Large intestine (tissue), 12 donors: ENCODE results near the gene SPRN. TPM values are rescaled to one million over a fixed set of nuclear protein-coding genes. Genes with fewer than 3 reads are reported as not detected.
"Not testable (repeated sequence)": the region's sequence is repeated elsewhere in the genome, so short reads cannot be mapped to it uniquely, and the experiment has no call there.

Source experiments
- DNase-seq, 2 donors: peaks; one replicate each; pipeline versions ENCODE4 v3.0.0 to v3.0.0-alpha.2; 2013
- H3K27ac ChIP-seq: one replicate; pipeline ENCODE4 v1.5.1; 2013; ENCODE audit warnings: low read length
- H3K27me3 ChIP-seq: 2 replicates; pipeline ENCODE4 v1.6.1; 2013; ENCODE audit warnings: low read length; ENCODE audit not compliant: control insufficient read depth, insufficient read depth
- H3K36me3 ChIP-seq: 2 replicates; pipeline ENCODE4 v1.6.1; 2013; ENCODE audit warnings: low read length; ENCODE audit not compliant: control insufficient read depth, insufficient read depth
- H3K4me1 ChIP-seq: one replicate; pipeline ENCODE4 v1.6.1; 2013; ENCODE audit warnings: low read length; ENCODE audit not compliant: control insufficient read depth, insufficient read depth
- H3K4me3 ChIP-seq: one replicate; pipeline ENCODE4 v1.5.1; 2013; ENCODE audit warnings: low read length
- H3K9me3 ChIP-seq: one replicate; pipeline ENCODE4 v1.6.1; 2013; ENCODE audit warnings: mild to moderate bottlenecking, low read depth, low read length, moderate library complexity; ENCODE audit not compliant: control insufficient read depth
- WGBS: methylation state at CpG from one replicate; pipeline ENCODE4 v1.1.5; 2013; ENCODE audit warnings: low lambda C conversion rate; ENCODE audit not compliant: insufficient coverage; 5-methylcytosine and 5-hydroxymethylcytosine counted together
- long read RNA-seq, 11 donors: transcript quantifications; one replicate each; lab custom pipeline, GENCODE V29; 2026
- polyA plus RNA-seq: library from polyadenylated mRNA; unstranded; fragments of 120-200 nt; gene quantifications from one replicate; pipeline ENCODE4 v1.2.1, GENCODE V29; 2013

SPRN gene, protein sequence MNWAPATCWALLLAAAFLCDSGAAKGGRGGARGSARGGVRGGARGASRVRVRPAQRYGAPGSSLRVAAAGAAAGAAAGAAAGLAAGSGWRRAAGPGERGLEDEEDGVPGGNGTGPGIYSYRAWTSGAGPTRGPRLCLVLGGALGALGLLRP
- polyA plus RNA-seq, result 4.9 TPM
- long read RNA-seq, donor 1, result 0 reads
- long read RNA-seq, donor 2, result 0 reads
- long read RNA-seq, donor 3, result 0 reads
- long read RNA-seq, donor 4, result 0 reads
- long read RNA-seq, donor 5, result 0 reads
- long read RNA-seq, donor 6, result 0 reads
- long read RNA-seq, donor 7, result 0 reads
- long read RNA-seq, donor 8, result 0 reads
- long read RNA-seq, donor 9, result 0 reads
- long read RNA-seq, donor 10, result 0 reads
- long read RNA-seq, donor 11, result 0 reads

DNA sequence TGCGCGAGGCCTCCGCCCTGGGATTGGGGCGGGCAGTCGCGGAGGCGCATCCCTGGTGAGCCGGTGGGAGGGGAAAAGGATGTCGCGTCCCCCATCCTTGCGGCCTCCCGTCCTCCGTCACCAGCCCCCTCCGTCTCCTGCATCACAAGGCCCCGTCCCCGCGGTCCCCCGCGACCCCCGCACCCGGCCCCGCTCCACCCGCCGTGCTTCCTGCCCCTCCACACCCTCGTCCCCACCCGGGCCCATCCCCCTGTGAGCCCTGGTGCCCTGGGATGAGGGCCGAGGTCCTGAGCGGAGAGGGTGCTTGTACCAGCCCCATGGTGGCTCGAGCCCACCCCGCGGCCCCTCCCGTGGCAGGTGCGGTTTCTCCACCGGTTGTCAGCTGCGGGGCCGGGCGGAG lies at the start of gene SPRN:
Gene SPRN (minus strand): TSS at position 25 of the 400 bp plus-strand sequence. CDS start 944 bp downstream, outside the sequence.
- H3K27ac ChIP-seq, H3K4me3 ChIP-seq, H3K27me3 ChIP-seq, H3K36me3 ChIP-seq, H3K4me1 ChIP-seq, DNase-seq, H3K9me3 ChIP-seq: not testable (repeated sequence)
- no CpG with 5 or more reads among the region's 37 CpGs for WGBS

DNA sequence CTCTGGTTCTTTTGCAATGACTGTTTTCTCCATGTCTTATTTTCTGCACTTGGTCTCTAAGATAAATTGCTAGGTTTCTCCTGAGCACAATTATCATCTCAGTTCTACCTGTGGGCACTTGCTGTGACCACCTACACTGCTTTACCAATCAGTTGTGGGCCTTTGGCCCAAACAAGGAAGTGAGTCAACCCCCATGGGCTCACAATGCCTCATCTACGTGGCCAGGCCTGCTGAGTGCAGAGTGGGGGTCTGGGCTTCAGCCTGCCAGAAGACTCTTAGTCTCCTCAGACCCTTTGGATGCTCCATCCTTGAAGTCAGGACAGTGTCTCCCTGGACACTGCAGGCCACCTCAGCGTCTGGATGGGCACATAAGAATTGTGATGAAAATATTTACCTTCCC lies 49.6 kb upstream of the SPRN start:
- Histone ChIP-seq H3K36me3 (no peaks in the 10 kb centered on the region), H3K27me3 (no peaks in the 10 kb centered on the region), H3K4me1 (no peaks in the 10 kb centered on the region), H3K27ac (no peak overlapping the region), H3K9me3 (peaks cover 2% of the 10 kb centered on the region), H3K4me3 (no peak overlapping the region)
- no peak for DNase-seq
- no CpG with 5 or more reads among the region's 2 CpGs for WGBS

DNA sequence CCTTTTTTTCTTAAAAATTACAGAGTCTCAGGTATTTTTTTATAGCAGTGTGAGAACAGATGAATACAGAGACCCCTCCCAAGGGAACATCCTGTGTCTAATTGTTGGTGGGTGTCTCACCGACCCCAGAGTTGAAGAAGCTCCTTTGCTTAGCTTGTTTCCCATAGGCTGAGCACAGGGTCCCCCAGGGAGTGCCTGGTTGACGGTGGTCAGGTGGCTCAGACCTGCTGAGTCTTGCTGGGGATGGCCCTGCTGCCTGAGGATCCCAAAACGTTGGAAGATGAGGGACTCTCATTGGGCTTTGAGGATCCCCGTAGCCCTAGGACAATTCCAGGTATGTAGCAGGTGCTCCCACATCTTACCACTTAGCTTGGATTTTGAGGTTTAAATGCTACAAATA lies 48.8 kb upstream of the SPRN start:
- H3K27ac ChIP-seq, result no peak overlapping the region
- no CpG with 5 or more reads among the region's 4 CpGs for WGBS
- DNase-seq, result no peak
- no peaks in the 10 kb centered on the region for H3K27me3 ChIP-seq
- H3K4me3 ChIP-seq, result no peak overlapping the region
- no peaks in the 10 kb centered on the region for H3K4me1 ChIP-seq
- H3K36me3 ChIP-seq, result no peaks in the 10 kb centered on the region
- peaks cover 2% of the 10 kb centered on the region for H3K9me3 ChIP-seq

DNA sequence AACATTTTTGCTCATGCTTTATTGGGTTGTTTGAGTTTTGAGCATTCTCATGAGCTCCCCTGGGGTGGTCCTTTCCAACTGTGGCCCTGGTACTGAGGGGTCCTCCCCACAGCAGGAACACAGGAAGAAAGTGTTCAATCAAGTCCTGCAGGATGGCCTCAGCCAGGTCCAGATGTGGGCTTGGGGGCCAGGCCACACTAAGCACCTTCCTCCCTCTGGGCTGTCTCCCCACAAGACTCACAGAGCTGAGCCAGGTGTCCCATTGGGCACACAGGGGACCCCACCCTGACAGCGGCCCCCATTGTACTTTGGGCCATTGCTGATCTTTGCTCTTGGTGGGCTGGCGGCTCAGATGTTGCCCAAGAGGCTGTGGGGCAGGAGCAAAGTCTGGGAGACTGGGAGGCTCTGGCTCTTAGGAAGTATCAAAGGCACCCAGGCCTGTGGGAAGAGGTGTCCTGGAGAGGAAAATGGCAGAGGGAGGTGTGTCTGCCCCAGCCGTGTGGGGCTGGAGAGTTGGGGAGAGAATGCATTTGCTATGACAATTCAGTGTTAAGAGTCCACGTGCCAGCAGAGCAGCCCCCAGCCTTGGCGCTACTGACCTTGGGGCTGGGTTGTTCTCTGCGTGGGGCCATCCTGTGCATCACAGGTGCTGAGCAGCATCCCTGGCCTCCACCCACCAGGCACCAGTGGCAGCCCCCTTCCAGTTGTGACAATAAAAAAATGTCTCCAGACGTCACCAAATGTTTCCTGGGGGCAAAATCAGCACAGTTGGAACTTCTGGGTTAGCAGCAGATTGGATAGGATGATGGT lies 47.1 kb upstream of the SPRN start:
- DNase-seq, result no peak
- no CpG with 5 or more reads among the region's 7 CpGs for WGBS
- H3K4me3 ChIP-seq, result no peak overlapping the region
- no peaks in the 10 kb centered on the region for H3K36me3 ChIP-seq
- H3K4me1 ChIP-seq, result no peaks in the 10 kb centered on the region
- no peaks in the 10 kb centered on the region for H3K27me3 ChIP-seq
- no peak overlapping the region for H3K27ac ChIP-seq
- peaks cover 2% of the 10 kb centered on the region for H3K9me3 ChIP-seq

DNA sequence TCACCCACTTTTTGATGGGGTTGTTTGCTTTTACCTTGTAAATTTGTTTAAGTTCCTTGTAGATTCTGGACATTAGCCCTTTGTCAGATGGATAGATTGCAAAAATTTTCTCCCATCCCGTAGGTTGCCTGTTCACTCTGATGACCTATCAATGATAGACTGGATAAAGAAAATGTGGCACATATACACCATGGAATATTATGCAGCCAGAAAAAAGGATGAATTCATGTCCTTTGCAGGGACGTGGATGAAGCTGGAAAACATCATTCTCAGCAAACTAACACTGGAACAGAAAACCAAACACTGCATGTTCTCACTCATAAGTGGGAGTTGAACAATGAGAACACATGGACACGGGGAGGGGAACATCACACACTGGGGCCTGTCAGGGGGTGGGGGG lies 44.8 kb upstream of the SPRN start:
- not testable (repeated sequence) for H3K27me3 ChIP-seq, H3K36me3 ChIP-seq, H3K4me1 ChIP-seq, H3K27ac ChIP-seq, DNase-seq, H3K9me3 ChIP-seq, H3K4me3 ChIP-seq
- no CpG with 5 or more reads among the region's 3 CpGs for WGBS

DNA sequence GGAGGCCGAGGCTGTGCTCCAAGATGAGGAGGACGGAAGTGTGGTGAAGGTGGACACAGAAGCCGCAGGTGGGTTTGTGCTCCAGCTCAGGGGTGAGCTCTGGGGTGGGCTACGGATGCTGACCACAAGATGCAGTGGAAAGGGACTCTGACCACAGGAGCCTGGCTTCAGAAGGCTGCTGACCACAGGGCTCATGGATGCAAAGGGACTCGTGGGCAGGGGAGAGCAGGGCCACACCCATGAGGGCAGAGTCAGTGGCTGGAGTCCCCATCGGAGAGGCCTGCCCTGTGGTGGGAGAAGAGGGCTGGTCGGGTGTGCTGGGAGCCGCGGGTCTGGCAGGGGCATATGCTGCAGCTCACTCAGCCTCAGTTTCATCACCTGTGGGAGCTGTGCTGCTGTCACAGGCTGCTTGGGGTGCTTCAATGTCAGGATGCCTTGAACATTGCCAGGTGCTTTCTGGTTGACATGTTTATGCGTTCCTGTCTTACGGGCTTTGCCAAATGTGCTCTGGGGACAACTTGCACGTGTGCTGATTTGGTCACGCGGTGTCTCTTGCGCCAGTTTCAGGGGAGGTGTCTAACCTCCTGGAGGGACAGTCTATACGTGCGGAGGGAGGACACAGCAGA lies 43.0 kb upstream of the SPRN start:
- peaks cover 2% of the 10 kb centered on the region for H3K9me3 ChIP-seq
- H3K4me1 ChIP-seq, result no peaks in the 10 kb centered on the region
- H3K36me3 ChIP-seq, result no peaks in the 10 kb centered on the region
- no peak for DNase-seq
- no peak overlapping the region for H3K4me3 ChIP-seq
- H3K27ac ChIP-seq, result no peak overlapping the region
- no CpG with 5 or more reads among the region's 17 CpGs for WGBS
- peaks cover 9% of the 10 kb centered on the region for H3K27me3 ChIP-seq

DNA sequence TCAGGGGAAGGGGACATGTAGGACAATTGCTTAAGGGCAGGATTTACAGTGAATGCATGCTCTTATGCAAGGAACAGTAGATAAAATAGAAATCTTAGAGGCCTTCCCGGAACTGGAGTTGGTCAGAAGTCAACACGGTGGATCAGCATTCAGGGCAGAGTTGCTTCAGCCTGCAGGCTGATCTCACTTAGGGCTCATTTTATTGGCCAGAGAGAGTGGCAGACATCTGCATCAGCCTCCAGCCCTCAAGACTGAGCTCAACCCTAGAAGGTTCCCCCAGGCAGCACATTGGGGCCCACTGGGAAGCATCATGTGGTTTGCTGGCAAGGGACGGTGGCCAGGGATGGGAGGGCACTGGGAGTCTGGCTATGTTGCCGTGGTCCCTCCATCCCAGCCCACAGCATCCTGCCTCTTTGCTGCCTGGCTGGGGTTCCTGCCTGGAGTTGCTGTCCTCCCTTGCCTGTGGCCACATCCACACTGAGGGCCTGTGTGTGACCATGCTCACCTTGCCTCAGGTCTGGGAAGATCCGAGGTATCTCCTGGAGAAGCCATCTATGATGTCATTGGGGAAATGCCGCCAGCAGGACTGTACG lies 42.4 kb upstream of the SPRN start:
- no peaks in the 10 kb centered on the region for H3K4me1 ChIP-seq
- DNase-seq, result no peak
- H3K27me3 ChIP-seq, result peaks cover 9% of the 10 kb centered on the region
- WGBS, result no CpG with 5 or more reads among the region's 7 CpGs
- no peak overlapping the region for H3K27ac ChIP-seq
- H3K4me3 ChIP-seq, result no peak overlapping the region
- peaks cover 1% of the 10 kb centered on the region for H3K9me3 ChIP-seq
- no peaks in the 10 kb centered on the region for H3K36me3 ChIP-seq

DNA sequence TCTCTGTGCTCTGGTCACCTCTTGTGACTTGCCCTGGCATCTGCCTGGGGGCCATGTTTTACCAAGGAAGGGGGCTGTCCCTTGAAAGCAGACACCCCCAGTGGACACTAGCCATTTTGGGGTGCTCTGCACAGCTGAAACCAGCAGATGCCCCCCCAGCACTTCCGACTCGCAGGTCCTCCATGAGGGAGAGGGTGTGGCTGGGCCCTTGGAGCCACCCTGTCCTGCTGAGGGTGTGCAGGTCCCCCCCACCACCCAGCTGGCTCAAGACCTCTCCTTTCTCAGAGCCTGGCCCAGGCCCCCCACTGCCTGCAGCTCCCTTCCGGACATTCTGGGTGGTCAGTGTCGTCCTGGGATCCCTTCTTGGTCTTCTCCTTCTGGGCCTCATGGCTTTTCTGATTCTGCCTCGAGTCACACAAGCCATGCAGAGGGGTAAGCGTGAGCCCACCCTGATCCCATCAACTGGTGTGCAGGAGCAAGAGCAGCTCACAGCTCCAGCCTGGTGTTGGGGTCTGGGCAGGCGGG lies 41.6 kb upstream of the SPRN start:
- H3K27ac ChIP-seq, result no peak overlapping the region
- H3K4me3 ChIP-seq, result no peak overlapping the region
- no peaks in the 10 kb centered on the region for H3K4me1 ChIP-seq
- H3K27me3 ChIP-seq, result peaks cover 9% of the 10 kb centered on the region
- no peak for DNase-seq
- WGBS, result no CpG with 5 or more reads among the region's 7 CpGs
- H3K36me3 ChIP-seq, result no peaks in the 10 kb centered on the region
- H3K9me3 ChIP-seq, result no peaks in the 10 kb centered on the region

DNA sequence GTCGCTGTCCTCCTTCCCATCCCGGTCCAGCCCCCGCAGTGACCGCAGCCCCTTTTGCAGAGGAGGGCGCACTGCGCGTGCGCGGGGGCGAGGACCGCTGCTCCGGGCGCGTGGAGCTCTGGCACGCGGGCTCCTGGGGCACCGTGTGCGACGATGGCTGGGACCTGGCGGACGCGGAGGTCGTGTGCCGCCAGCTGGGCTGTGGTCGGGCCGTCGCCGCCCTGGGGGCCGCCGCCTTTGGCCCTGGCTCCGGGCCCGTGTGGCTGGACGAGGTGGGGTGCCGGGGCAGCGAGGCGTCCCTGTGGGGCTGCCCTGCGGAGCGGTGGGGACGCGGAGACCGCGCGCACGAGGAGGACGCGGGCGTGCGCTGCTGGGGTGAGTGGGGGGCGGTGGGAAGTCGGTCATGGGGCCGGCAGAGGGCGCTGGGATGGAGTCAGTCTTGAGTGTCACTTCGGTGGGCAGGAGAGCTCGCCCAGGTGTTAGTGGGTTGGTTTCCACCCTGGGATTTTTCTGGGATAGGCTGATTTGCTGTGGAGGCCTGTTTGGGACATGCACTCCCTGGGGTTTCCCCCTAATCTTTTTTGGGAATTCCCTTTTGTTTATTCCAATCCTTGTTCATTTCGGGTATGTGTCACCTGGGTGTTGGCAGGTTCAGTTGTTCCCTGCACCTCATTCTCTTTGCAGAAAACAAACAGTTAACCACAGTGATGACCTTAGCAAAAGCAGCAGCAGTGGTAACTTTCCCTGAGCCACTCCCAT lies 40.9 kb upstream of the SPRN start:
- no peaks in the 10 kb centered on the region for H3K36me3 ChIP-seq
- peaks cover 9% of the 10 kb centered on the region for H3K27me3 ChIP-seq
- H3K27ac ChIP-seq, result no peak overlapping the region
- no peak overlapping the region for H3K4me3 ChIP-seq
- no peaks in the 10 kb centered on the region for H3K4me1 ChIP-seq
- DNase-seq, result no peak
- no peaks in the 10 kb centered on the region for H3K9me3 ChIP-seq
- no CpG with 5 or more reads among the region's 55 CpGs for WGBS
